ENCODE measurements around the gene KLHL40. TPM values are rescaled to one million over a fixed set of nuclear protein-coding genes. Genes with fewer than 3 reads are reported as not detected.

Gene KLHL40
- total RNA-seq, 1 experiment from 2014 or later, result not detected

- no peaks in the 10 kb centered on the region for H3K79me1 ChIP-seq (ENCODE audit: insufficient read depth, low read depth, low read length, poor library complexity, severe bottlenecking)
- H3K18ac ChIP-seq (ENCODE audit: insufficient read length, low read depth, low read length), result no peak overlapping the region
- DNase-seq, result no peak
- no peaks in the 10 kb centered on the region; the same call in 1 of the 2 replicates for H3K4me1 ChIP-seq (ENCODE audit: insufficient read depth, low read length)
- no peak overlapping the region; the same call in 1 of the 2 replicates for H3K14ac ChIP-seq (ENCODE audit: insufficient read depth, low read length)
- no peak overlapping the region for H3K9ac ChIP-seq (ENCODE audit: extremely low read depth, insufficient read length, low read length)
- no peaks in the 10 kb centered on the region for H4K20me1 ChIP-seq (ENCODE audit: control insufficient read depth, insufficient read depth, insufficient read length)
- no peak overlapping the region for H2BK5ac ChIP-seq (ENCODE audit: insufficient read length, low read length)
- no peak for TF ChIP-seq CTCF (conservative IDR thresholded peaks at IDR 0.05)
- no peak overlapping the region for H2BK20ac ChIP-seq (ENCODE audit: low read depth, low read length, poor library complexity, severe bottlenecking)
- Mint-ChIP-seq H3K9me3 (no peaks in the 10 kb centered on the region), H3K27me3 (ENCODE audit: low read depth) (peaks cover 12% of the 10 kb centered on the region), H3K4me3 (peak overlapping the region in 1 of 2 experiments; percentile 30; a peak in 1 of 5 replicates), H3K4me1 (peaks cover 20 to 25% of the 10 kb centered on the region in 2 experiments), H3K27ac (no peak overlapping the region; a peak in 1 of 7 replicates), H3K36me3 (ENCODE audit: insufficient read depth in 1 of 3, low read depth in 3 of 3) (no peaks in the 10 kb centered on the region; a peak in 1 of 7 replicates)
- H3K4me2 ChIP-seq (ENCODE audit: insufficient read depth, insufficient read length, low read length), result no peak overlapping the region
- H3K4ac ChIP-seq (ENCODE audit: low read depth, low read length), result no peak overlapping the region
- H3K9me3 ChIP-seq (ENCODE audit: control insufficient read depth, low read depth, low read length), result no peaks in the 10 kb centered on the region
- no peaks in the 10 kb centered on the region; the same call in 1 of the 2 replicates for H3K27me3 ChIP-seq (ENCODE audit: insufficient read depth, low read length)
- no peak overlapping the region for H2AFZ ChIP-seq (ENCODE audit: low read length)
- no peak overlapping the region for H4K5ac ChIP-seq (ENCODE audit: insufficient read length, low read depth, low read length)
- no peaks in the 10 kb centered on the region for H3K79me2 ChIP-seq (ENCODE audit: insufficient read depth, low read length)
- no peak overlapping the region for H3K23ac ChIP-seq (ENCODE audit: insufficient read length, low read depth, low read length)
- H3K23me2 ChIP-seq (ENCODE audit: insufficient read length, low read depth, low read length, poor library complexity, severe bottlenecking), result no peaks in the 10 kb centered on the region
- no peak overlapping the region for H2AK5ac ChIP-seq (ENCODE audit: insufficient read length, low read length)
- H2BK12ac ChIP-seq (ENCODE audit: insufficient read length, low read depth, low read length), result no peak overlapping the region
- WGBS (ENCODE audit: extremely low coverage, insufficient read length, low lambda C conversion rate), result no CpG with 5 or more reads among the region's 22 CpGs
- no peak overlapping the region for H4K91ac ChIP-seq (ENCODE audit: insufficient read length, low read depth, low read length)
- no peak overlapping the region for H3K56ac ChIP-seq (ENCODE audit: insufficient read length, low read depth, low read length)
- H2BK120ac ChIP-seq (ENCODE audit: low read depth, low read length, poor library complexity, severe bottlenecking), result no peak overlapping the region
- no peak overlapping the region for H3K27ac ChIP-seq (ENCODE audit: insufficient read length, low read depth, low read length)
- no peak overlapping the region for H3T11ph ChIP-seq (ENCODE audit: low read length)
- no peak overlapping the region for H4K8ac ChIP-seq (replicated peaks; ENCODE audit: insufficient read length, low read depth, low read length)
- no peak overlapping the region for H2BK15ac ChIP-seq (ENCODE audit: low read depth, low read length)
Measured at GRCh38 chr3:42688487-42689420, 3.4 kb downstream of the KLHL40 start.

Measured in H9 (cell line).